ENCODE results near the gene TENM4.

TENM4 gene

DNA sequence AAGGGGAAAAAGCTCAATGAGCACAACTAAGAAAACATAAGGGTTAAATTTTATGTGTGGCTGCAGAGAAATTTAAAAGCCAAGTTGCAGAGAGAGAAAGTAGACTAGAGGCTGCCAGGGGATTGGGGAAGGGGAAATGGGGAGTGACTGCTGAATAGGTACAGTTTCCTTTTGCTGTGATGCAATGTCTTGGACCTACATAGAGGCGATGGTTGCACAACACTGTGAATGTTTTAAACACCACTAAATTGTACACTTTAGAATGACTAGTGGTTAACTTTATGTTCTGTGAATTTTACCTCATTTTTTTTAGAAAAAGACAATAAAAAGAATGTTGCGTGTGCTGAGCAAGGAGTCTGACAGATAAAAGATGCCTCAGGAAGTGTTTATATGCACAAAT, 36.5 kb downstream of the TENM4 start (continued):
- TF ChIP-seq, protein P1, sequence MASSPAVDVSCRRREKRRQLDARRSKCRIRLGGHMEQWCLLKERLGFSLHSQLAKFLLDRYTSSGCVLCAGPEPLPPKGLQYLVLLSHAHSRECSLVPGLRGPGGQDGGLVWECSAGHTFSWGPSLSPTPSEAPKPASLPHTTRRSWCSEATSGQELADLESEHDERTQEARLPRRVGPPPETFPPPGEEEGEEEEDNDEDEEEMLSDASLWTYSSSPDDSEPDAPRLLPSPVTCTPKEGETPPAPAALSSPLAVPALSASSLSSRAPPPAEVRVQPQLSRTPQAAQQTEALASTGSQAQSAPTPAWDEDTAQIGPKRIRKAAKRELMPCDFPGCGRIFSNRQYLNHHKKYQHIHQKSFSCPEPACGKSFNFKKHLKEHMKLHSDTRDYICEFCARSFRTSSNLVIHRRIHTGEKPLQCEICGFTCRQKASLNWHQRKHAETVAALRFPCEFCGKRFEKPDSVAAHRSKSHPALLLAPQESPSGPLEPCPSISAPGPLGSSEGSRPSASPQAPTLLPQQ (tag by site-specific recombination; IDR thresholded peaks at IDR 0.05) = no peak
- TF ChIP-seq ZNF211 (tag by site-specific recombination; IDR thresholded peaks at IDR 0.05; ENCODE audit: low read depth) (no peak), ZNF549 (tag by site-specific recombination; IDR thresholded peaks at IDR 0.05) (no peak), ZNF830 (tag by site-specific recombination; IDR thresholded peaks at IDR 0.05; ENCODE audit: low read depth) (no peak)

DNA sequence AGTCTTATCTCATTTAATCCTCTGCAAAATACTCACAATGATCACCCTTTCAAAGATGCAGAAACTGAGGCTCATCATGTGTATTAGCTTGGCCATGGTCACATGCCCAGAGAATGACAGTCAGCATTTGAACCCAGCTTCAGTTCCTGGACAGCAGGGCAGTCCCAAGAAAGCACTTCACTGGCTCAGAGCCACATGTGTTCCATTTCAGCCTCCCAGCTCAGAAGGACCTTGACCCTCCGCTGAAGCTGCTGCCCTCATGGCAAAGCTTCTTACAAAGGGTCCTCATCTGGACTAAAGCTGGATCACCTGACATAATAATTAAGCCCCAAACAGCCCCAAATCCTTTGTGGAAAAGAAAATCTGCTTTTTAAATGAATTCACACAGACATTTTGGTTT, 37.0 kb downstream of the TENM4 start:
- H3K27ac ChIP-seq (ENCODE audit: extremely low read depth, low read depth, low read length) = no peak overlapping the region
- CTCF ChIA-PET = interaction anchor here (6.6 kb wide), 1 partner anchor 89 kb away, joined by 79 read pairs; no protein-coding TSS in a partner anchor
- no peak overlapping the region for H3K4me3 ChIP-seq (ENCODE audit: low read depth, low read length)
- H3K4me1 ChIP-seq (ENCODE audit: control insufficient read depth, insufficient read depth, low read length) = peaks cover 4% of the 10 kb centered on the region
- no peaks in the 10 kb centered on the region for H3K9me3 ChIP-seq (ENCODE audit: control insufficient read depth, insufficient read depth, low read depth, low read length)
- TF ChIP-seq ZFP41 (tag by site-specific recombination; IDR thresholded peaks at IDR 0.05; ENCODE audit: borderline replicate concordance) (no peak), KLF8 (tag by site-specific recombination; IDR thresholded peaks at IDR 0.05) (no peak), ZNF175 (tag by site-specific recombination; IDR thresholded peaks at IDR 0.05) (no peak), ZNF544 (tag by site-specific recombination; IDR thresholded peaks at IDR 0.05) (no peak), ZSCAN16 (tag by site-specific recombination; IDR thresholded peaks at IDR 0.05) (no peak)
- TF ChIP-seq, protein P2, sequence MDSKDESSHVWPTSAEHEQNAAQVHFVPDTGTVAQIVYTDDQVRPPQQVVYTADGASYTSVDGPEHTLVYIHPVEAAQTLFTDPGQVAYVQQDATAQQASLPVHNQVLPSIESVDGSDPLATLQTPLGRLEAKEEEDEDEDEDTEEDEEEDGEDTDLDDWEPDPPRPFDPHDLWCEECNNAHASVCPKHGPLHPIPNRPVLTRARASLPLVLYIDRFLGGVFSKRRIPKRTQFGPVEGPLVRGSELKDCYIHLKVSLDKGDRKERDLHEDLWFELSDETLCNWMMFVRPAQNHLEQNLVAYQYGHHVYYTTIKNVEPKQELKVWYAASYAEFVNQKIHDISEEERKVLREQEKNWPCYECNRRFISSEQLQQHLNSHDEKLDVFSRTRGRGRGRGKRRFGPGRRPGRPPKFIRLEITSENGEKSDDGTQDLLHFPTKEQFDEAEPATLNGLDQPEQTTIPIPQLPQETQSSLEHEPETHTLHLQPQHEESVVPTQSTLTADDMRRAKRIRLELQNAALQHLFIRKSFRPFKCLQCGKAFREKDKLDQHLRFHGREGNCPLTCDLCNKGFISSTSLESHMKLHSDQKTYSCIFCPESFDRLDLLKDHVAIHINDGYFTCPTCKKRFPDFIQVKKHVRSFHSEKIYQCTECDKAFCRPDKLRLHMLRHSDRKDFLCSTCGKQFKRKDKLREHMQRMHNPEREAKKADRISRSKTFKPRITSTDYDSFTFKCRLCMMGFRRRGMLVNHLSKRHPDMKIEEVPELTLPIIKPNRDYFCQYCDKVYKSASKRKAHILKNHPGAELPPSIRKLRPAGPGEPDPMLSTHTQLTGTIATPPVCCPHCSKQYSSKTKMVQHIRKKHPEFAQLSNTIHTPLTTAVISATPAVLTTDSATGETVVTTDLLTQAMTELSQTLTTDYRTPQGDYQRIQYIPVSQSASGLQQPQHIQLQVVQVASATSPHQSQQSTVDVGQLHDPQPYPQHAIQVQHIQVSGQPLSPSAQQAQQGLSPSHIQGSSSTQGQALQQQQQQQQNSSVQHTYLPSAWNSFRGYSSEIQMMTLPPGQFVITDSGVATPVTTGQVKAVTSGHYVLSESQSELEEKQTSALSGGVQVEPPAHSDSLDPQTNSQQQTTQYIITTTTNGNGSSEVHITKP (tag by site-specific recombination; IDR thresholded peaks at IDR 0.05) = no peak
- TF ChIP-seq, protein P3, sequence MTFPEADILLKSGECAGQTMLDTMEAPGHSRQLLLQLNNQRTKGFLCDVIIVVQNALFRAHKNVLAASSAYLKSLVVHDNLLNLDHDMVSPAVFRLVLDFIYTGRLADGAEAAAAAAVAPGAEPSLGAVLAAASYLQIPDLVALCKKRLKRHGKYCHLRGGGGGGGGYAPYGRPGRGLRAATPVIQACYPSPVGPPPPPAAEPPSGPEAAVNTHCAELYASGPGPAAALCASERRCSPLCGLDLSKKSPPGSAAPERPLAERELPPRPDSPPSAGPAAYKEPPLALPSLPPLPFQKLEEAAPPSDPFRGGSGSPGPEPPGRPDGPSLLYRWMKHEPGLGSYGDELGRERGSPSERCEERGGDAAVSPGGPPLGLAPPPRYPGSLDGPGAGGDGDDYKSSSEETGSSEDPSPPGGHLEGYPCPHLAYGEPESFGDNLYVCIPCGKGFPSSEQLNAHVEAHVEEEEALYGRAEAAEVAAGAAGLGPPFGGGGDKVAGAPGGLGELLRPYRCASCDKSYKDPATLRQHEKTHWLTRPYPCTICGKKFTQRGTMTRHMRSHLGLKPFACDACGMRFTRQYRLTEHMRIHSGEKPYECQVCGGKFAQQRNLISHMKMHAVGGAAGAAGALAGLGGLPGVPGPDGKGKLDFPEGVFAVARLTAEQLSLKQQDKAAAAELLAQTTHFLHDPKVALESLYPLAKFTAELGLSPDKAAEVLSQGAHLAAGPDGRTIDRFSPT (tag by site-specific recombination; IDR thresholded peaks at IDR 0.05) = no peak
- TF ChIP-seq, protein P4, sequence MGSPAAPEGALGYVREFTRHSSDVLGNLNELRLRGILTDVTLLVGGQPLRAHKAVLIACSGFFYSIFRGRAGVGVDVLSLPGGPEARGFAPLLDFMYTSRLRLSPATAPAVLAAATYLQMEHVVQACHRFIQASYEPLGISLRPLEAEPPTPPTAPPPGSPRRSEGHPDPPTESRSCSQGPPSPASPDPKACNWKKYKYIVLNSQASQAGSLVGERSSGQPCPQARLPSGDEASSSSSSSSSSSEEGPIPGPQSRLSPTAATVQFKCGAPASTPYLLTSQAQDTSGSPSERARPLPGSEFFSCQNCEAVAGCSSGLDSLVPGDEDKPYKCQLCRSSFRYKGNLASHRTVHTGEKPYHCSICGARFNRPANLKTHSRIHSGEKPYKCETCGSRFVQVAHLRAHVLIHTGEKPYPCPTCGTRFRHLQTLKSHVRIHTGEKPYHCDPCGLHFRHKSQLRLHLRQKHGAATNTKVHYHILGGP (tag by site-specific recombination; IDR thresholded peaks at IDR 0.05) = 0 out of 2 replicates have a peak, but pooled peaks have one; percentile 15
- no peaks in the 10 kb centered on the region for H3K36me3 ChIP-seq (ENCODE audit: control insufficient read depth in 2 of 2, insufficient read depth in 1 of 2, low read length in 2 of 2)
- POLR2A ChIA-PET = no interaction called here

DNA sequence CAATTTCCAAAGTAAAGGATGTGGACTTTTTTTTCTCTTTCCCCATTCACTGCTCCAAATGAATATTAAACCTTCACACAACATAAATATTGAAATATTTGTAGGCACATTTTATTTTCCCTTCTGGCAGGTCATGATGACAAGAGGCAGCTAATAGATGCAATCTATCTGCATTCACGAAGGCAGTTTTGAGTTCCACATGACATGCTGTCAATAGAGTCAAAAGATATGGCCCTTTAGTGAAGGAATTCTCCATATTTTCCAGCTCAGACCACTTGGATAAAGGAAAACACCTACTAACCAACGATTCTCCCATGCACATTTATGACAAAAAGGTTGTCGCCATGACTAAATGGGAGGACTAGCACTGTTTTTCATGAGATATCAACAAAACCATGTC, 37.9 kb downstream of the TENM4 start:
- H3K4me1 ChIP-seq (ENCODE audit: control insufficient read depth, insufficient read depth, low read length) = peaks cover 4% of the 10 kb centered on the region
- CTCF ChIA-PET = interaction anchor here (0.6 to 6.6 kb wide), 3 partner anchors 65 to 313 kb away, joined by 3 to 79 read pairs (median 3); no protein-coding TSS in a partner anchor
- no peak overlapping the region for H3K27ac ChIP-seq (ENCODE audit: extremely low read depth, low read depth, low read length)
- POLR2A ChIA-PET = no interaction called here
- no peak overlapping the region for H3K4me3 ChIP-seq (ENCODE audit: low read depth, low read length)
- H3K9me3 ChIP-seq (ENCODE audit: control insufficient read depth, insufficient read depth, low read depth, low read length) = no peaks in the 10 kb centered on the region
- no peaks in the 10 kb centered on the region for H3K36me3 ChIP-seq (ENCODE audit: control insufficient read depth in 2 of 2, insufficient read depth in 1 of 2, low read length in 2 of 2)
- TF ChIP-seq ZNF792 (tag by site-specific recombination; IDR thresholded peaks at IDR 0.05) (no peak), ZNF157 (tag by site-specific recombination; IDR thresholded peaks at IDR 0.05) (no peak), ZNF791 (tag by site-specific recombination; IDR thresholded peaks at IDR 0.05) (no peak), ZBTB1 (tag by site-specific recombination; IDR thresholded peaks at IDR 0.05) (no peak), ZNF140 (tag by site-specific recombination; IDR thresholded peaks at IDR 0.05) (no peak), ZNF404 (tag by site-specific recombination; IDR thresholded peaks at IDR 0.05) (no peak), ZNF416 (tag by site-specific recombination; IDR thresholded peaks at IDR 0.05) (no peak)
- TF ChIP-seq, protein P5, sequence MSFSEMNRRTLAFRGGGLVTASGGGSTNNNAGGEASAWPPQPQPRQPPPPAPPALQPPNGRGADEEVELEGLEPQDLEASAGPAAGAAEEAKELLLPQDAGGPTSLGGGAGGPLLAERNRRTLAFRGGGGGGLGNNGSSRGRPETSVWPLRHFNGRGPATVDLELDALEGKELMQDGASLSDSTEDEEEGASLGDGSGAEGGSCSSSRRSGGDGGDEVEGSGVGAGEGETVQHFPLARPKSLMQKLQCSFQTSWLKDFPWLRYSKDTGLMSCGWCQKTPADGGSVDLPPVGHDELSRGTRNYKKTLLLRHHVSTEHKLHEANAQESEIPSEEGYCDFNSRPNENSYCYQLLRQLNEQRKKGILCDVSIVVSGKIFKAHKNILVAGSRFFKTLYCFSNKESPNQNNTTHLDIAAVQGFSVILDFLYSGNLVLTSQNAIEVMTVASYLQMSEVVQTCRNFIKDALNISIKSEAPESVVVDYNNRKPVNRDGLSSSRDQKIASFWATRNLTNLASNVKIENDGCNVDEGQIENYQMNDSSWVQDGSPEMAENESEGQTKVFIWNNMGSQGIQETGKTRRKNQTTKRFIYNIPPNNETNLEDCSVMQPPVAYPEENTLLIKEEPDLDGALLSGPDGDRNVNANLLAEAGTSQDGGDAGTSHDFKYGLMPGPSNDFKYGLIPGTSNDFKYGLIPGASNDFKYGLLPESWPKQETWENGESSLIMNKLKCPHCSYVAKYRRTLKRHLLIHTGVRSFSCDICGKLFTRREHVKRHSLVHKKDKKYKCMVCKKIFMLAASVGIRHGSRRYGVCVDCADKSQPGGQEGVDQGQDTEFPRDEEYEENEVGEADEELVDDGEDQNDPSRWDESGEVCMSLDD (tag by site-specific recombination; IDR thresholded peaks at IDR 0.05) = no peak
